ENCODE data around the gene RAB6B.

Gene RAB6B

GRCh38 chr3:133853063-133853924, 42.4 kb downstream of the RAB6B start:
- Histone ChIP-seq H3K9ac (ENCODE audit: low read length) (no peak overlapping the region), H4K20me1 (ENCODE audit: insufficient read depth, low read length) (no peaks in the 10 kb centered on the region), H3K36me3 (replicated peaks; ENCODE audit: low read depth, low read length) (no peaks in the 10 kb centered on the region), H3K27me3 (ENCODE audit: low read depth, low read length) (no peaks in the 10 kb centered on the region), H3K79me2 (ENCODE audit: low read length) (no peaks in the 10 kb centered on the region), H3K9me3 (ENCODE audit: insufficient read depth, low read length) (no peaks in the 10 kb centered on the region), H2AFZ (ENCODE audit: low read depth, low read length) (no peak overlapping the region), H3K27ac (ENCODE audit: low read length) (no peak overlapping the region), H3K4me3 (ENCODE audit: low read length) (no peak overlapping the region), H3K4me1 (ENCODE audit: low read length) (peaks cover 18% of the 10 kb centered on the region), H3K4me2 (ENCODE audit: low read length) (no peak overlapping the region)
- TF ChIP-seq CTCF (IDR thresholded peaks at IDR 0.05; ENCODE audit: low read depth, low read length): no peak
- TF ChIP-seq EZH2phosphoT487 (IDR thresholded peaks at IDR 0.05; ENCODE audit: low read depth): no peak

GRCh38 chr3:133851931-133852330, 43.8 kb downstream of the RAB6B start:
- no peaks in the 10 kb centered on the region for H3K36me3 ChIP-seq (replicated peaks; ENCODE audit: low read depth, low read length)
- no peaks in the 10 kb centered on the region for H3K79me2 ChIP-seq (ENCODE audit: low read length)
- H3K27ac ChIP-seq (ENCODE audit: low read length): no peak overlapping the region
- H3K9ac ChIP-seq (ENCODE audit: low read length): no peak overlapping the region
- H3K4me1 ChIP-seq (ENCODE audit: low read length): peaks cover 18% of the 10 kb centered on the region
- no peak overlapping the region for H3K4me3 ChIP-seq (ENCODE audit: low read length)
- peaks cover 6% of the 10 kb centered on the region; the same call in 1 of the 2 replicates for H3K27me3 ChIP-seq (ENCODE audit: low read depth, low read length)
- no peak for TF ChIP-seq EZH2phosphoT487 (IDR thresholded peaks at IDR 0.05; ENCODE audit: low read depth)
- TF ChIP-seq CTCF (IDR thresholded peaks at IDR 0.05; ENCODE audit: low read depth, low read length): no peak
- H3K4me2 ChIP-seq (ENCODE audit: low read length): no peak overlapping the region
- H2AFZ ChIP-seq (ENCODE audit: low read depth, low read length): no peak overlapping the region
- no peaks in the 10 kb centered on the region for H3K9me3 ChIP-seq (ENCODE audit: insufficient read depth, low read length)
- no peaks in the 10 kb centered on the region for H4K20me1 ChIP-seq (ENCODE audit: insufficient read depth, low read length)

GRCh38 chr3:133851266-133851906, 44.3 kb downstream of the RAB6B start:
- H3K79me2 ChIP-seq (ENCODE audit: low read length): no peaks in the 10 kb centered on the region
- no peaks in the 10 kb centered on the region for H4K20me1 ChIP-seq (ENCODE audit: insufficient read depth, low read length)
- peaks cover 6% of the 10 kb centered on the region; the same call in 1 of the 2 replicates for H3K27me3 ChIP-seq (ENCODE audit: low read depth, low read length)
- H3K9me3 ChIP-seq (ENCODE audit: insufficient read depth, low read length): no peaks in the 10 kb centered on the region
- H2AFZ ChIP-seq (ENCODE audit: low read depth, low read length): no peak overlapping the region
- H3K4me2 ChIP-seq (ENCODE audit: low read length): no peak overlapping the region
- no peak overlapping the region for H3K4me3 ChIP-seq (ENCODE audit: low read length)
- no peak for TF ChIP-seq EZH2phosphoT487 (IDR thresholded peaks at IDR 0.05; ENCODE audit: low read depth)
- TF ChIP-seq CTCF (IDR thresholded peaks at IDR 0.05; ENCODE audit: low read depth, low read length): no peak
- no peak overlapping the region for H3K27ac ChIP-seq (ENCODE audit: low read length)
- peaks cover 18% of the 10 kb centered on the region for H3K4me1 ChIP-seq (ENCODE audit: low read length)
- H3K36me3 ChIP-seq (replicated peaks; ENCODE audit: low read depth, low read length): no peaks in the 10 kb centered on the region
- no peak overlapping the region for H3K9ac ChIP-seq (ENCODE audit: low read length)

- peaks cover 18% of the 10 kb centered on the region for H3K4me1 ChIP-seq (ENCODE audit: low read length)
- no peak overlapping the region for H3K9ac ChIP-seq (ENCODE audit: low read length)
- H3K79me2 ChIP-seq (ENCODE audit: low read length): no peaks in the 10 kb centered on the region
- no peaks in the 10 kb centered on the region for H3K36me3 ChIP-seq (replicated peaks; ENCODE audit: low read depth, low read length)
- peak overlapping the region; percentile 3; the same call in 1 of the 2 replicates for H3K4me2 ChIP-seq (ENCODE audit: low read length)
- no peaks in the 10 kb centered on the region for H4K20me1 ChIP-seq (ENCODE audit: insufficient read depth, low read length)
- no peak overlapping the region for H3K4me3 ChIP-seq (ENCODE audit: low read length)
- no peak overlapping the region for H2AFZ ChIP-seq (ENCODE audit: low read depth, low read length)
- no peaks in the 10 kb centered on the region for H3K9me3 ChIP-seq (ENCODE audit: insufficient read depth, low read length)
- H3K27me3 ChIP-seq (ENCODE audit: low read depth, low read length): peaks cover 6% of the 10 kb centered on the region; the same call in 1 of the 2 replicates
- TF ChIP-seq CTCF (IDR thresholded peaks at IDR 0.05; ENCODE audit: low read depth, low read length): no peak
- TF ChIP-seq EZH2phosphoT487 (IDR thresholded peaks at IDR 0.05; ENCODE audit: low read depth): no peak
- no peak overlapping the region for H3K27ac ChIP-seq (ENCODE audit: low read length)
Measured at GRCh38 chr3:133850034-133850433, 45.6 kb downstream of the RAB6B start.

All from OCI-LY3 (cell line).